K562 (cell line): ENCODE results near the gene ZNF48. TPM values are rescaled to one million over a fixed set of nuclear protein-coding genes. Genes with fewer than 3 reads are reported as not detected.

Source experiments
- ATF7 ChIP-seq: fragments of 450-650 bp; IDR thresholded peaks from 2 replicates; pipeline ENCODE4 v1.7.1; 2014; ENCODE audit warnings: mild to moderate bottlenecking, moderate library complexity
- BACH1 ChIP-seq: fragments of 200-800 bp; sonication (Bioruptor generic); IDR thresholded peaks from 2 replicates; pipeline ENCODE4 v1.6.1; 2016; ENCODE audit warnings: missing genetic modification characterization, missing compliant biosample characterization
- CAMTA2 ChIP-seq: fragments of 250-450 bp; sonication (Bioruptor Pico); conservative IDR thresholded peaks from 2 replicates; pipeline ENCODE4 v1.5.1; 2022
- HOXB6 ChIP-seq: fragments of 250-450 bp; sonication (Bioruptor Pico); IDR thresholded peaks from 2 replicates; pipeline ENCODE4 v1.5.1; 2022; ENCODE audit warnings: mild to moderate bottlenecking, borderline replicate concordance
- MCM3 ChIP-seq: fragments of 450-650 bp; IDR thresholded peaks from 2 replicates; pipeline ENCODE4 v1.6.1; 2016
- OTX1 ChIP-seq: fragments of 450-650 bp; formaldehyde crosslinking; IDR thresholded peaks from 2 replicates; pipeline ENCODE4 v1.4.0; 2022; ENCODE audit warnings: mild to moderate bottlenecking
- PURB ChIP-seq: sonication (generic); formaldehyde crosslinking; IDR thresholded peaks from 2 replicates; pipeline ENCODE4 v1.9.0; 2021; ENCODE audit warnings: low read depth, mild to moderate bottlenecking, missing genetic modification reagents
- RAD51 ChIP-seq: fragments of 450-650 bp; IDR thresholded peaks from 2 replicates; pipeline ENCODE4 v1.7.1; 2016; ENCODE audit warnings: low read depth, mild to moderate bottlenecking, borderline replicate concordance
- SMAD2 ChIP-seq: fragments of 150-350 bp; IDR thresholded peaks from 2 replicates; pipeline ENCODE4 v1.6.1; 2014; ENCODE audit warnings: low read depth, mild to moderate bottlenecking, low read length
- SOX6 ChIP-seq: fragments of 450-650 bp; IDR thresholded peaks from 2 replicates; pipeline ENCODE4 v1.6.1; 2014; ENCODE audit warnings: mild to moderate bottlenecking
- SRSF7 ChIP-seq: fragments of 200-400 bp; formaldehyde crosslinking; optimal IDR thresholded peaks from 2 replicates; pipeline ENCODE3; 2017; ENCODE audit warnings: mild to moderate bottlenecking, low read depth, low read length
- TOE1 ChIP-seq, 2 experiments: fragments of 450-650 bp in 1 of 2; sonication (generic) in 1 of 2; formaldehyde crosslinking in 1 of 2; IDR thresholded peaks; 2 replicates each; pipeline versions ENCODE4 v1.7.1 to v1.8.0; 2016 to 2022; ENCODE audit warnings: borderline replicate concordance in 2 of 2, mild to moderate bottlenecking in 2 of 2, antibody characterized with exemption in 1 of 2, inconsistent platforms in 1 of 2, low read depth in 1 of 2, missing genetic modification reagents in 1 of 2, moderate library complexity in 1 of 2
- ZKSCAN1 ChIP-seq: fragments of 150-350 bp; IDR thresholded peaks from 2 replicates; pipeline ENCODE4 v1.6.1; 2016; ENCODE audit warnings: low read depth, low read length
- polyA plus RNA-seq, 8 experiments: library from polyadenylated mRNA; depleted of rRNA in 4 of 8; stranded (reverse) in 5 of 8; unstranded in 3 of 8; fragments of >200 nt; fragmentation: Nextera tagmentation in 2 of 8; fragmentation: Illumina TruSeq in 1 of 8; extraction: Ambion mirVana in 2 of 8; extraction: Trizol in 1 of 8; gene quantifications; 2 replicates each; pipeline versions ENCODE4 v1.2.1 to v1.2.3, GENCODE V29; 2011 to 2014; ENCODE audit warnings: inconsistent platforms in 1 of 8, missing spikeins in 1 of 8
- total RNA-seq, 7 experiments: library from RNA; depleted of rRNA in 6 of 7; stranded (reverse); fragments of >200 nt in 6 of 7; fragmentation: Illumina TruSeq in 2 of 7; extraction: Trizol in 2 of 7; gene quantifications; 2 replicates each; pipeline versions ENCODE4 v1.2.1 to v1.2.3, GENCODE V29; 2011 to 2021; ENCODE audit warnings: low replicate concordance in 1 of 7
- TF ChIP-seq, protein P1 (sequence below), 2 experiments: fragments of 450-650 bp in 1 of 2; IDR thresholded peaks; 2 replicates each; pipeline ENCODE4 v1.6.1; 2011 to 2017; ENCODE audit warnings: low read depth in 2 of 2, antibody characterized with exemption in 1 of 2, borderline replicate concordance in 1 of 2, low read length in 1 of 2, mild to moderate bottlenecking in 1 of 2, mixed read lengths in 1 of 2; ENCODE audit not compliant: control insufficient read depth in 1 of 2
- TF ChIP-seq, protein P2 (sequence below): fragments of 250-450 bp; sonication (Bioruptor Pico); IDR thresholded peaks from 2 replicates; pipeline ENCODE4 v1.5.1; 2021; ENCODE audit warnings: mild to moderate bottlenecking
- TF ChIP-seq, protein P3 (sequence below): fragments of 250-450 bp; sonication (Bioruptor Pico); IDR thresholded peaks from 2 replicates; pipeline ENCODE4 v1.5.0; 2020; ENCODE audit warnings: mild to moderate bottlenecking, borderline replicate concordance
- TF ChIP-seq, protein P4 (sequence below): fragments of 250-450 bp; sonication (Bioruptor Pico); IDR thresholded peaks from 2 replicates; pipeline ENCODE4 v1.8.0; 2021; ENCODE audit warnings: borderline replicate concordance, mild to moderate bottlenecking, moderate library complexity; ENCODE audit not compliant: poor library complexity, severe bottlenecking
- TF ChIP-seq, protein P5 (sequence below): conservative IDR thresholded peaks from 2 replicates; pipeline ENCODE4 v1.6.1; 2011; ENCODE audit warnings: low read depth, mild to moderate bottlenecking, low read length; ENCODE audit not compliant: control insufficient read depth

Gene ZNF48
- total and polyA plus RNA-seq, 9 of the 15 experiments (the other 6 are each of a cell fraction or from before 2014, with no cell fraction given): 0.38 to 11.6 (median 4.7) TPM

DNA sequence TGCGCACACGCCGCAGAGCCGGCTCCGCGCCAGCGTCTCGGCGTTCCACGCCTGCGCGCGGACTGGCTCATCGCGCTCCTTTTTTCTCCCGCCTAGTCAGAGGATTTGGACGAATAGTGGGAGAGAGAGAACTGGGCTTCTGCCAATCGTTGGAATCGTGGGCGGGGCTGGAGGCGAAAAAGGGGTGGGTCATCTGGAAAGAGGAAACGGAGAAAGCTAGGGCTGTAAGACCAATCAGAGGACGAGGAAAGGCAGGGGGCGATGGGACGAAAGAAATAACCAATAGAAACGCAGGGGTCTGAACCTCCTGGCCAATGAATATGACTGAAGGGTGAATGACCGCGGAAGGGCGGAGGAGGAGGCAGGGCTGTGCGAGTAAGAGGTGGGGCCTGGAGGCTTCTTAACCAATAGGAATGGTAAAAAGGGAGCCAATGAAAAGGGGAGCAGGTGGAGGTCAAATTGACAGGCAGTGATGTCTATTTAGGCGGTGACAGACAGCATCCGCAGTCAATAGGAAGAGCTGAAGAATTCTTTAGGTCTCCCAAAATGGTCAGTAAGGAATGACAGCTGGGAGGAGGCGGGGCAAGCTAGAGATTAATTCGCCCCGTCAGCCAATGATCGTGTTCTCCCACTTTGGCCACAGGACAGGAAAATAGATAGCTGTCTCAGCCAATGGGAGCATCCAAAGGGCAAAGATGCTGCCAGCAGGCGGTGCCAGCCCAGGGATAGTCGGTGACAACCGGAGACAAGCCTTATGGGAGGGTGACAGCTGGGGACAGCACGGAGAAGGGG is 24.6 kb upstream of the ZNF48 start, which contains the start of gene TBC1D10B (continued):
- TF ChIP-seq, protein P1, sequence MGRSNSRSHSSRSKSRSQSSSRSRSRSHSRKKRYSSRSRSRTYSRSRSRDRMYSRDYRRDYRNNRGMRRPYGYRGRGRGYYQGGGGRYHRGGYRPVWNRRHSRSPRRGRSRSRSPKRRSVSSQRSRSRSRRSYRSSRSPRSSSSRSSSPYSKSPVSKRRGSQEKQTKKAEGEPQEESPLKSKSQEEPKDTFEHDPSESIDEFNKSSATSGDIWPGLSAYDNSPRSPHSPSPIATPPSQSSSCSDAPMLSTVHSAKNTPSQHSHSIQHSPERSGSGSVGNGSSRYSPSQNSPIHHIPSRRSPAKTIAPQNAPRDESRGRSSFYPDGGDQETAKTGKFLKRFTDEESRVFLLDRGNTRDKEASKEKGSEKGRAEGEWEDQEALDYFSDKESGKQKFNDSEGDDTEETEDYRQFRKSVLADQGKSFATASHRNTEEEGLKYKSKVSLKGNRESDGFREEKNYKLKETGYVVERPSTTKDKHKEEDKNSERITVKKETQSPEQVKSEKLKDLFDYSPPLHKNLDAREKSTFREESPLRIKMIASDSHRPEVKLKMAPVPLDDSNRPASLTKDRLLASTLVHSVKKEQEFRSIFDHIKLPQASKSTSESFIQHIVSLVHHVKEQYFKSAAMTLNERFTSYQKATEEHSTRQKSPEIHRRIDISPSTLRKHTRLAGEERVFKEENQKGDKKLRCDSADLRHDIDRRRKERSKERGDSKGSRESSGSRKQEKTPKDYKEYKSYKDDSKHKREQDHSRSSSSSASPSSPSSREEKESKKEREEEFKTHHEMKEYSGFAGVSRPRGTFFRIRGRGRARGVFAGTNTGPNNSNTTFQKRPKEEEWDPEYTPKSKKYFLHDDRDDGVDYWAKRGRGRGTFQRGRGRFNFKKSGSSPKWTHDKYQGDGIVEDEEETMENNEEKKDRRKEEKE (IDR thresholded peaks at IDR 0.05; ENCODE audit: borderline replicate concordance in 1 of 2, control insufficient read depth in 1 of 2, low read depth in 2 of 2, low read length in 1 of 2): no peak
- TF ChIP-seq TOE1 (IDR thresholded peaks at IDR 0.05; ENCODE audit: borderline replicate concordance) (no peak), TOE1 (CRISPR knock-in tag; IDR thresholded peaks at IDR 0.05; ENCODE audit: borderline replicate concordance, low read depth) (no peak), BACH1 (tag) (no peak), CAMTA2 (CRISPR knock-in tag) (no peak), SMAD2 (no peak), SOX6 (no peak), SRSF7 (no peak), RAD51 (no peak), OTX1 (CRISPR knock-in tag) (0 out of 2 replicates have a peak, but pooled peaks have one; percentile 51), HOXB6 (no peak), ATF7 (peak; percentile 90), ZKSCAN1 (no peak), MCM3 (no peak), PURB (CRISPR knock-in tag) (no peak)
- TF ChIP-seq, protein P2, sequence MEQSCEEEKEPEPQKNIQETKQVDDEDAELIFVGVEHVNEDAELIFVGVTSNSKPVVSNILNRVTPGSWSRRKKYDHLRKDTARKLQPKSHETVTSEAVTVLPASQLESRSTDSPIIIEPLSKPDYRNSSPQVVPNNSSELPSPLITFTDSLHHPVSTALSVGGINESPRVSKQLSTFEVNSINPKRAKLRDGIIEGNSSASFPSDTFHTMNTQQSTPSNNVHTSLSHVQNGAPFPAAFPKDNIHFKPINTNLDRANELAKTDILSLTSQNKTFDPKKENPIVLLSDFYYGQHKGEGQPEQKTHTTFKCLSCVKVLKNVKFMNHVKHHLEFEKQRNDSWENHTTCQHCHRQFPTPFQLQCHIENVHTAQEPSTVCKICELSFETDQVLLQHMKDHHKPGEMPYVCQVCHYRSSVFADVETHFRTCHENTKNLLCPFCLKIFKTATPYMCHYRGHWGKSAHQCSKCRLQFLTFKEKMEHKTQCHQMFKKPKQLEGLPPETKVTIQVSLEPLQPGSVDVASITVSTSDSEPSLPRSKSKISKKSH (CRISPR knock-in tag): no peak
- TF ChIP-seq, protein P3, sequence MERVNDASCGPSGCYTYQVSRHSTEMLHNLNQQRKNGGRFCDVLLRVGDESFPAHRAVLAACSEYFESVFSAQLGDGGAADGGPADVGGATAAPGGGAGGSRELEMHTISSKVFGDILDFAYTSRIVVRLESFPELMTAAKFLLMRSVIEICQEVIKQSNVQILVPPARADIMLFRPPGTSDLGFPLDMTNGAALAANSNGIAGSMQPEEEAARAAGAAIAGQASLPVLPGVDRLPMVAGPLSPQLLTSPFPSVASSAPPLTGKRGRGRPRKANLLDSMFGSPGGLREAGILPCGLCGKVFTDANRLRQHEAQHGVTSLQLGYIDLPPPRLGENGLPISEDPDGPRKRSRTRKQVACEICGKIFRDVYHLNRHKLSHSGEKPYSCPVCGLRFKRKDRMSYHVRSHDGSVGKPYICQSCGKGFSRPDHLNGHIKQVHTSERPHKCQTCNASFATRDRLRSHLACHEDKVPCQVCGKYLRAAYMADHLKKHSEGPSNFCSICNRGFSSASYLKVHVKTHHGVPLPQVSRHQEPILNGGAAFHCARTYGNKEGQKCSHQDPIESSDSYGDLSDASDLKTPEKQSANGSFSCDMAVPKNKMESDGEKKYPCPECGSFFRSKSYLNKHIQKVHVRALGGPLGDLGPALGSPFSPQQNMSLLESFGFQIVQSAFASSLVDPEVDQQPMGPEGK: no peak
- TF ChIP-seq, protein P4, sequence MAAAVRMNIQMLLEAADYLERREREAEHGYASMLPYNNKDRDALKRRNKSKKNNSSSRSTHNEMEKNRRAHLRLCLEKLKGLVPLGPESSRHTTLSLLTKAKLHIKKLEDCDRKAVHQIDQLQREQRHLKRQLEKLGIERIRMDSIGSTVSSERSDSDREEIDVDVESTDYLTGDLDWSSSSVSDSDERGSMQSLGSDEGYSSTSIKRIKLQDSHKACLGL (CRISPR knock-in tag): no peak
- TF ChIP-seq, protein P5, sequence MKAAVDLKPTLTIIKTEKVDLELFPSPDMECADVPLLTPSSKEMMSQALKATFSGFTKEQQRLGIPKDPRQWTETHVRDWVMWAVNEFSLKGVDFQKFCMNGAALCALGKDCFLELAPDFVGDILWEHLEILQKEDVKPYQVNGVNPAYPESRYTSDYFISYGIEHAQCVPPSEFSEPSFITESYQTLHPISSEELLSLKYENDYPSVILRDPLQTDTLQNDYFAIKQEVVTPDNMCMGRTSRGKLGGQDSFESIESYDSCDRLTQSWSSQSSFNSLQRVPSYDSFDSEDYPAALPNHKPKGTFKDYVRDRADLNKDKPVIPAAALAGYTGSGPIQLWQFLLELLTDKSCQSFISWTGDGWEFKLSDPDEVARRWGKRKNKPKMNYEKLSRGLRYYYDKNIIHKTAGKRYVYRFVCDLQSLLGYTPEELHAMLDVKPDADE: no peak
